ENCODE results near the gene S100B.

DNA sequence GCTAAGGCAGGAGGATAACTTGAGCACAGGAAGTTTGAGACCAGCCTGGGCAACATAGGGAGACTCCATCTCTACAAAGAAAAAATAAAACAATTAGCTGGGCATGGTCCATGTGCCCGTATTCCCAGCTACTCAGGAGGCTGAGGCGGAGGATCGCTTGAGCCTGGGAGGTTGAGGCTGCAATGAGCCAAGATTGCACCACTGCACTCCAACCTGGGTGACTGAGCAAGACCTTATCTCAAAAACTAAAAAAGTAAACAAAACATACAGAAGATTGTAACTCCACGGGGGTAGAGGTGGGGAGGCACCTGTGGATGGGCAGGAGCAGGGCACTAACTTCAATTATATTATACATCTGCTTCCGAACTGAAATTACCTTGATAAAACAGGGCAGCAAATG is 4.6 kb downstream of the S100B start:
- no peak for TF ChIP-seq POLR2A (IDR thresholded peaks at IDR 0.05)
- no peak for TF ChIP-seq CTCF (IDR thresholded peaks at IDR 0.05)

Data from prostate gland (tissue), 2 donors.